Keratinocyte (primary cell): Measurements from ENCODE around the gene RFTN1. TPM values are rescaled to one million over a fixed set of nuclear protein-coding genes. Genes with fewer than 3 reads are reported as not detected.

Experiments used
- DNase-seq: peaks from one replicate; pipeline ENCODE4 v3.0.0-alpha.2; 2011; ENCODE audit warnings: low read depth, missing footprints, low spot score
- FAIRE-seq: peaks from 2 replicates; lab custom pipeline; 2011; peaks lifted over from hg19 to GRCh38; lab: Jason Lieb, UNC
- H2AFZ ChIP-seq: 2 replicates; pipeline ENCODE4 v1.6.0; 2012; ENCODE audit warnings: low read length, control low read depth, inconsistent platforms; ENCODE audit not compliant: control insufficient read depth
- H3K27ac ChIP-seq: 2 replicates; pipeline ENCODE4 v1.5.1; 2011; ENCODE audit warnings: low read length; ENCODE audit not compliant: control insufficient read depth, insufficient read depth
- H3K27me3 ChIP-seq: 3 replicates; pipeline ENCODE4 v1.6.0; 2011; ENCODE audit warnings: low read length; ENCODE audit not compliant: control insufficient read depth, insufficient read depth; ENCODE audit errors: extremely low read depth
- H3K36me3 ChIP-seq, 2 experiments: 2 replicates in 1 of 2; 3 replicates in 1 of 2; pipeline ENCODE4 v1.5.1; 2011; ENCODE audit warnings: low read length in 2 of 2, mild to moderate bottlenecking in 1 of 2; ENCODE audit not compliant: control insufficient read depth in 2 of 2, insufficient read depth in 2 of 2; ENCODE audit errors: extremely low read depth in 1 of 2
- H3K4me1 ChIP-seq: 3 replicates; pipeline ENCODE4 v1.5.1; 2011; ENCODE audit warnings: low read length; ENCODE audit not compliant: control insufficient read depth, insufficient read depth; ENCODE audit errors: extremely low read depth
- H3K4me2 ChIP-seq: 3 replicates; pipeline ENCODE4 v1.6.0; 2011; ENCODE audit warnings: low read depth, low read length; ENCODE audit not compliant: control insufficient read depth, insufficient read depth; ENCODE audit errors: extremely low read depth
- H3K4me3 ChIP-seq, 3 experiments: fragments of 200-600 bp in 1 of 3; sonication (generic) in 1 of 3; 2 replicates in 2 of 3; 3 replicates in 1 of 3; pipeline ENCODE4 v1.5.1; 2011 to 2016; ENCODE audit warnings: low read length in 3 of 3, mild to moderate bottlenecking in 3 of 3, control low read depth in 2 of 3, inconsistent platforms in 1 of 3, low read depth in 1 of 3, mixed read lengths in 1 of 3, mixed run types in 1 of 3, moderate library complexity in 1 of 3; ENCODE audit not compliant: control insufficient read depth in 2 of 3, insufficient read depth in 2 of 3; ENCODE audit errors: extremely low read depth in 1 of 3
- H3K79me2 ChIP-seq: 2 replicates; pipeline ENCODE4 v1.6.0; 2012; ENCODE audit warnings: low read length; ENCODE audit not compliant: control insufficient read depth, insufficient read depth
- H3K9ac ChIP-seq: 3 replicates; pipeline ENCODE4 v1.6.0; 2011; ENCODE audit warnings: low read length; ENCODE audit not compliant: control insufficient read depth, insufficient read depth; ENCODE audit errors: extremely low read depth
- H3K9me1 ChIP-seq: 3 replicates; pipeline ENCODE4 v1.6.0; 2011; ENCODE audit warnings: low read length; ENCODE audit not compliant: control insufficient read depth, insufficient read depth; ENCODE audit errors: extremely low read depth
- H3K9me3 ChIP-seq: 2 replicates; pipeline ENCODE4 v1.5.1; 2012; ENCODE audit warnings: low read depth, low read length; ENCODE audit not compliant: control insufficient read depth
- H4K20me1 ChIP-seq: 3 replicates; pipeline ENCODE4 v1.6.0; 2011; ENCODE audit warnings: low read length; ENCODE audit not compliant: control insufficient read depth, insufficient read depth; ENCODE audit errors: extremely low read depth
- EZH2 ChIP-seq: IDR thresholded peaks from one replicate; pipeline ENCODE4 v1.6.1; 2012; ENCODE audit warnings: inconsistent platforms, mild to moderate bottlenecking, low read length, moderate library complexity
- dilution Hi-C: fragments of 300-500 bp; cut with MboI; formaldehyde crosslinking; loops from one replicate; pipeline ENCODE4 v1.7.0; 2020; ENCODE audit warnings: low sequenced_read_pairs; ENCODE audit not compliant: extremely low pct_ligation_motif_present
- polyA plus RNA-seq, 5 experiments: library from polyadenylated mRNA; depleted of rRNA in 3 of 5; stranded (reverse) in 3 of 5; stranded (forward) in 1 of 5; unstranded in 1 of 5; fragments of >200 nt; gene quantifications; 1 replicate in 1 of 5; 2 replicates in 3 of 5; 3 replicates in 1 of 5; pipeline versions ENCODE4 v1.2.1 to v1.2.3, GENCODE V29; 2011 to 2012; ENCODE audit warnings: missing spikeins in 2 of 5, low read depth in 1 of 5, low replicate concordance in 1 of 5
- TF ChIP-seq, protein P1 (sequence below), 3 experiments: IDR thresholded peaks in 1 of 3; conservative IDR thresholded peaks in 1 of 3; optimal IDR thresholded peaks in 1 of 3; 2 replicates in 2 of 3; 3 replicates in 1 of 3; pipeline versions ENCODE3 to v1.5.1; 2011; ENCODE audit warnings: low read length in 3 of 3, mild to moderate bottlenecking in 3 of 3, moderate library complexity in 2 of 3, control low read depth in 1 of 3, inconsistent platforms in 1 of 3; ENCODE audit not compliant: insufficient read depth in 2 of 3; ENCODE audit errors: extremely low read depth in 1 of 3

Gene RFTN1
- polyA plus RNA-seq, 1 donor (not counting 4 experiments of a cell fraction or from before 2014, with no cell fraction given) = 18.0 TPM

DNA sequence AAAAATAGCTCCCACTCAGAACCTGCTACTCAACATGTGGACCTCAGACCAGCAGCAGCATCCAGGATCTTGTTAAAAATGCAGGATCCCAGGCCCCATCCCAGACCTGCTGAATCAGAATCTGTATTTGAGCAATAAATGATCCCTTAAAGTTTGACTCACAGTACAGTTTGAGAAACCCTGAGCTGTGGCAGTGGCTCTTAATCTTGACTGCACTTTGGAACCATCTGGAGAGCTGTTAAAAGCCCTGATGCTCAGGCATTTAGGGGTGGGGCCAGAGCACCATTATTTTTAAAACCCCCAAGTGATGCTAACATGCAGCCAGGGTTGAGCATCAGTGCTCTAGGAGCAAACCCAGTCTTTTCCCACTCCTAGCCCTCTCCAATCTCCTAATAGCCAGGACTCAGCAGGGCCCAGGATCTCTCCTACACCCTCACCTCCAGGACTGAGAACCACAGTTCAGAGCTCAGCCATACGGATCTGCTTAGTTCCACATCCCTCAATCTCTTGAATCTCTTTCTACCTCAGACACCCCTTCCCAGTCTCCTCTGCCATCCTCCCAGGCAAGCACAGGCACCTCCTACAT is 10.2 kb downstream of the RFTN1 start:
- Histone ChIP-seq H3K36me3 (peaks cover 0 to 2% of the 10 kb centered on the region in 2 experiments), H3K27ac (no peak overlapping the region), H3K27me3 (no peaks in the 10 kb centered on the region), H3K9me3 (no peaks in the 10 kb centered on the region), H3K79me2 (peaks cover 15% of the 10 kb centered on the region), H3K4me3 (no peak overlapping the region), H3K4me1 (no peaks in the 10 kb centered on the region), H3K9ac (no peak overlapping the region), H2AFZ (no peak overlapping the region), H3K9me1 (peaks cover 3% of the 10 kb centered on the region), H4K20me1 (no peaks in the 10 kb centered on the region), H3K4me2 (no peak overlapping the region)
- TF ChIP-seq, protein P1, sequence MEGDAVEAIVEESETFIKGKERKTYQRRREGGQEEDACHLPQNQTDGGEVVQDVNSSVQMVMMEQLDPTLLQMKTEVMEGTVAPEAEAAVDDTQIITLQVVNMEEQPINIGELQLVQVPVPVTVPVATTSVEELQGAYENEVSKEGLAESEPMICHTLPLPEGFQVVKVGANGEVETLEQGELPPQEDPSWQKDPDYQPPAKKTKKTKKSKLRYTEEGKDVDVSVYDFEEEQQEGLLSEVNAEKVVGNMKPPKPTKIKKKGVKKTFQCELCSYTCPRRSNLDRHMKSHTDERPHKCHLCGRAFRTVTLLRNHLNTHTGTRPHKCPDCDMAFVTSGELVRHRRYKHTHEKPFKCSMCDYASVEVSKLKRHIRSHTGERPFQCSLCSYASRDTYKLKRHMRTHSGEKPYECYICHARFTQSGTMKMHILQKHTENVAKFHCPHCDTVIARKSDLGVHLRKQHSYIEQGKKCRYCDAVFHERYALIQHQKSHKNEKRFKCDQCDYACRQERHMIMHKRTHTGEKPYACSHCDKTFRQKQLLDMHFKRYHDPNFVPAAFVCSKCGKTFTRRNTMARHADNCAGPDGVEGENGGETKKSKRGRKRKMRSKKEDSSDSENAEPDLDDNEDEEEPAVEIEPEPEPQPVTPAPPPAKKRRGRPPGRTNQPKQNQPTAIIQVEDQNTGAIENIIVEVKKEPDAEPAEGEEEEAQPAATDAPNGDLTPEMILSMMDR (optimal IDR thresholded peaks at IDR 0.05 in 1 of 3, IDR thresholded peaks at IDR 0.05 in 1 of 3, conservative IDR thresholded peaks at IDR 0.05 in 1 of 3; ENCODE audit: extremely low read depth in 1 of 3, insufficient read depth in 2 of 3, low read length in 3 of 3) = no peak
- TF ChIP-seq EZH2 = no peak
- FAIRE-seq (no peak), DNase-seq (no peak)
- dilution Hi-C loops = no loop called here

DNA sequence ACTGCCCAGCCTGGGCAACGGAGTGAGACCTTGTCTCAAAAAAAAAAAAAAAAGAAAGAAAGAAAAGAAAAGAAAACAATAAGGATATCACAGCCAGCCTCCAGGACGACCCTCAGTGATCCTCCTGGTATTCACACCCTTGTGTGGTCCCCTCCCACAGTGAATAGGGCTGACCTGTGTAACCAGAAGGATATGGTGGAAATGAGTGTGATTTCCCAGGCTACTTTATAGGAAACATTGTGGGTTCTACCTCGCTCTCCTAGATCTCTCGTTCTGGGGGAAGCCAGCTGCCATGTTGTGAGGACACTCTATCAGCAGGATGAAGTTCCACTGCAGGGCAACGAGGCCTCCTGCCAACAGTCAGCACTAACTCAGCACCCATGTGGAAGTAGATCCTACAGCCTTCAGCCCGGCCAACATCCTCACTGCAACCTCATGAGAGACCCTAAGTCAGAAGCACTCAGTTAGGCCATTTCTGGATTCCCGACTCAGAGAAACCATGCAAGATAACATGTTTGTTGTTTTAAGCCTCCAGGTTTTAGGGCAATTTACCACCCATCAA is 11.1 kb downstream of the RFTN1 start:
- peaks cover 7% of the 10 kb centered on the region for H3K79me2 ChIP-seq
- no peak overlapping the region for H3K4me2 ChIP-seq
- H3K36me3 ChIP-seq = peaks cover 0 to 2% of the 10 kb centered on the region in 2 experiments
- dilution Hi-C loops = no loop called here
- TF ChIP-seq EZH2 = no peak
- TF ChIP-seq, protein P1 (optimal IDR thresholded peaks at IDR 0.05 in 1 of 3, IDR thresholded peaks at IDR 0.05 in 1 of 3, conservative IDR thresholded peaks at IDR 0.05 in 1 of 3; ENCODE audit: extremely low read depth in 1 of 3, insufficient read depth in 2 of 3, low read length in 3 of 3) = no peak
- no peak overlapping the region for H3K27ac ChIP-seq
- H3K4me1 ChIP-seq = no peaks in the 10 kb centered on the region
- DNase-seq (no peak), FAIRE-seq (no peak)
- peaks cover 3% of the 10 kb centered on the region for H3K9me1 ChIP-seq
- H3K9me3 ChIP-seq = no peaks in the 10 kb centered on the region
- no peak overlapping the region for H2AFZ ChIP-seq
- H4K20me1 ChIP-seq = no peaks in the 10 kb centered on the region
- no peaks in the 10 kb centered on the region for H3K27me3 ChIP-seq
- no peak overlapping the region for H3K9ac ChIP-seq
- no peak overlapping the region for H3K4me3 ChIP-seq
